Measurements from ENCODE around the gene ELAVL4.

Gene ELAVL4

DNA sequence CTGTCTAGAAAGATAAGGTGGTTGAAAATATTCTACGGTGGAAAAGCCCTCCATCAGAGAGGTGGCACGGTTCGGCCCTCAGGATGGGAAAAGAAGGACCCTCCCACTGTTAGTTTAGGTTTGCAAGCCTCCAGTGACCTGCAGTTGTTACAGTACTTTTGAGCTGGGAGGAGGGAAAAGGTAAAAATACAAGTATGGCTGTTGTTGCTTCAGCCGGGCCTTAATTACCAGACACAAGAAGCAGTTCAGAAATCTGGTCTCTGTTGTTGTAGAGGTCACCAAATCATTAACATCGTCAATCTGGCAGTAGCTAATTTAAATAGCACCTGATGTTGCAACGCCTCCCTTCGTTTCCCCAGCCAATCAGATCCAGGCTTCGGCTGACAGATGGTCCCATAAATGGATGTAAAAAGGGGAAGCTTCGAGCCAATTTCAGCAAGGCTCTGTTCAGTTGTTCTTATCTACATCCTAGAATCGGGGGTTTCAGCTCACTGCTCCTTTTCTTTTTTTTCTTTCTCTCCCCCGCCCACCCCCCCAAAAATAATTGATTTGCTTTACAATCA is at the start of gene ELAVL4:
TSS of gene ELAVL4 (plus strand) at position 424 of the 563 bp plus-strand sequence. CDS start 270 bp downstream, outside the sequence.
- DNase-seq (ENCODE audit: low read depth): no peak

DNA sequence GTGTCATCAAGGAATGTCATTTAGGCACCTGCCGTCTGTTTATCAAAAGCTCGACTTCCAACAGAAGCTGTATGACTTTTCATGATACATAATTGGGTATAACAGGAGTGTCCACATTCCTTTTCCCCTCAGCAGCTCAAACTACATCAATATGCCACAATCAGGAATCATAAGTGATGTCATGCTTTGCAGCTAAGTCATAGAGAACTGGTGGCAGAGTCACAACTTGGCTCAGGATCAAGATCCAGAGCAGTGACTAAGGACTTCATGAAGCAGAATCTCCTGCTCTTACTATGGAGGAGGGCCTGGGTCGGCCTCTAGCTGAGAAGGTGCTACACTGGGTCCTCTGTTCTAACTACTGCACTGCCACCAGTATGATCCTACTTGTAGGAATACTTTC is 48.4 kb upstream of the ELAVL4 start:
- no peak for DNase-seq (ENCODE audit: low read depth)

DNA sequence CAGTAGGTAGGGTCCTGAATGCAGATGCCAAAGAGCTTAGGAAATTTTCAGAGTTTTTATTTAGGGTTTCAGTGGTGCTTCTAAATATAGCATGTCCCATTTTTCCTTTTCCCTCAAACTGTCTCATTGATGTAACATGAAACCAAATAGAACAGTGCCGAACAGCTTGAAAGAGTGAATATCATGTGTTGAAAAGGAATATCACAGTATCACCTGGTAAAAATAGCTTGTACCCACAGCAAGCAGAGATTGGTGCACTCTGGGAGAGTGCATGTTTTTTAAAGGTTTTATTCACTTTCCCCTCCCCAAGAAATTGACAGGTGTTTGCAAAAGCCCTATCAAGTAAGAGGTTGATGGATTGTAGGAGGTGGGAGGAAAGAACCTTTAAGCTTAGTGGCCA is 41.9 kb upstream of the ELAVL4 start:
- no peak for DNase-seq (ENCODE audit: low read depth)

DNA sequence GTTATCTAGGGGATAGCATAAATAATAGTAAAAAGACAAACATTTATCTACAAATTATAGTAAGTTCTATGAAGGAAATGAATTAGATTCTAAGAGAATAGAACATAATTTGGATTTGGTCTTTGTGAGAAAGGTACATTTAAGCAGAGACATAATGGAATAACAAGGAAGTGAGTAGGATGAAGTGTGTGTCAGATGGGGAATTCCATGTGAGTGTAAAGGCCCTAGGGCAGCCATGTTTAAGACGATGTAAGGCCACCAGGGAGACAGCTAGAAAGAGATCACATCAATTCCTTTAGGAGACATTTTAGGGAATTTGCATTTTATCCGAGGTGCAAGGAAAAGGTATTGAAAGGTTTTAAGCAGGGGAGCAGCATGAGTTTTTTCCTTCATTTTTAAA is 33.8 kb upstream of the ELAVL4 start:
- no peak for DNase-seq (ENCODE audit: low read depth)

DNA sequence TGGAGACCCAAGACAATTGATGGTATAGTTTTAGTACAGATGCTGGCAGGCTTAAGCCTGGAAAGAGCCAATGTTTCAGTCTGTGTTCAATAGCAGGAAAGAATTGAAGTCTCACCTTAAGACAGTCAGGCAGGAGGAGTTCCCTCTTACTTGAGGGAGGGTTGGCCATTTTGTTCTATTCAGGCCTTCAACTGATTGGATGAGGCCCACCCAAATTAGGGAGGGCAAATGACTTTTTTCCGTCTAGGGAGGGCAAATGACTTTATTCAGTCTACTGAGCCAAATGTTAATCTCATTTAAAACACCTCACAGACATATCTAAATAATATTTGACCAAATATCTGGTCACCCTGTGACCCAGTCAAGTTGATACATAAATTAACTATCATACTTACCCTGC is 31.4 kb upstream of the ELAVL4 start:
- no peak for DNase-seq (ENCODE audit: low read depth)

DNA sequence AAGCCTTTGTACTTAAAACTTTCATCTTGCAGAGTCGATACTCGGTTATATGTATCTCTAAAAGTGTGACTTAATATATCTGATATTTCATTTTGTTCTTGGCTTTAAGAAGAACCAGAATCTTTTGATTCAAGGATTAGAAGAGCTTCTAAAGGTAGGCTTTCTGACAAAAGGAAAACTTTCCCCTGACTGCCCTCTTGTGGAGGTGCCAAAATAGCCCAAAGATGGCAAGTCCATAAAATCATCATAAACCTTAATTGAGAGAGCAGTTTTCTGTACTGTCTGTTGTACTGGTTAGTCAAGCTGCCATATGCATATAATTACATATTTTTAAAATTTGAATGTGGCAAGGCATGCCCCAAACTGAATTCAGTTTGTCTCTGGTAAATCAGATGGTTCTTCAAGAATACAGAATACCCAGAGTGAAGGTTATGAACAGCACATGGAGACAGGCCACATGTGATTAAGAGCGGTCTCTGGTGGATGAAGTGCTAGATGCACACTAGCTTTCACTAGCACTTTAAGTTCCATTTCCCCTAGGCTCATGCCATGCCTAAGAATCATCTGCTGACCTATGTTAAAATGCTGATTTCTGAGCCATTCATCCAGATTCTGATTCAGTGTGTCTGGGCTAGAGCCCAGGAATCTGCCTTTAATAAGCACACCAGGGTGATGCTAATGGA is 27.7 kb upstream of the ELAVL4 start:
- DNase-seq (ENCODE audit: low read depth): no peak

DNA sequence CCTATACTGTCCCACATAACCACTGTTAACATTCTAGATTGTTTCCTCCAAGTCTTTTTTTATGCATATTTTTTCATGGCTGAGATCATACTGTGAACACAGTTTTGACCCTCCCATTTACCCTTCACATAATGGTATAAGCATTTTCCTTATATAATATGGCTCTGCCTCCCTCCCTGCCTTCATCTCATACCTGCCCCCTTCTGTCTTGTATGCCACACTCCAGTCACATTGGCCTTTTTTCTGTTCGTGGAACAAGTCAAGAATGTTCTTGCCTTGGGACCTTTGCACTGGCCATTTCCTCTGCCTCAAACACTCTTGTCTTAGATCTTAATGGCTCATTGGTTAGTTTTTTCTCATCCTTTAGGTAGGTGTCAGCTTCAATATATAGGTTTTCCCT is 24.3 kb upstream of the ELAVL4 start:
- DNase-seq (ENCODE audit: low read depth): no peak

DNA sequence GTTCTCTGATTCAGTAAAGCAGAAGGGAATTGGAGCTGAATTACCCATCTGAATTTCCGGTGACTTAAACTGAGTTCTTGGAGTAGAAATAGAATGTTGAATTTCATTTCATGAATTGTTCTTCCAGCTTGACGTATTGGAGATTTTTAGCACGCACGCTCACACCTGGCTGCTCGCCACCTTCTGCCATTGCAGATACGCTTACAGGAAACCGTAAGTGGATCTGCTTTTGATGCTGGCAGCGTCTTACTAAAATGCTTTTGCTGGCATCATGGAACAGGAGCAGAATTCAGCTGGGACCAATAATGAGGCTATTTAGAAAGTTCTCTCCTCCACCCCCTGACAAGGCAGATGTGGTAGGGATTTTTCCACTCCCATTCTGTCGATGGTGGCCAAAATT is 17.7 kb upstream of the ELAVL4 start:
- no peak for DNase-seq (ENCODE audit: low read depth)

DNA sequence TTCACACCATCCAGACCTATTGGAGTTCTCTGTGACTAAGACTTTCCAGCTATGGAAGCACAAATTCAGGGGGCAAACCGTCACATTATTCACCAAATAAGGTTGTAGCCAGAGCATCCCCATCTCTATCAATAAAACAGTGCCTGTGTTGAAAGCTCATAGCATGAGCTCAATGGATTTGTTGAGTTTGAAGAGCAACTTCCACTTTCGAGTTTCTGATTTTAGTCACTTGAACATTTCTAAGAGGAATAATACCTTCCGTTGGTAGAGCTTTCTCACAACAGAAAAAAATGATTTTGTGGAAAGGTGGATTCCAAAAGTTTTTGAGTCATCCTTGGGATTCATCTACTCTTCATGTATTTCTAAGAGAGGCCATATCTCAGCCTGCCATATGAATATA is 13.0 kb upstream of the ELAVL4 start:
- DNase-seq (ENCODE audit: low read depth): no peak

DNA sequence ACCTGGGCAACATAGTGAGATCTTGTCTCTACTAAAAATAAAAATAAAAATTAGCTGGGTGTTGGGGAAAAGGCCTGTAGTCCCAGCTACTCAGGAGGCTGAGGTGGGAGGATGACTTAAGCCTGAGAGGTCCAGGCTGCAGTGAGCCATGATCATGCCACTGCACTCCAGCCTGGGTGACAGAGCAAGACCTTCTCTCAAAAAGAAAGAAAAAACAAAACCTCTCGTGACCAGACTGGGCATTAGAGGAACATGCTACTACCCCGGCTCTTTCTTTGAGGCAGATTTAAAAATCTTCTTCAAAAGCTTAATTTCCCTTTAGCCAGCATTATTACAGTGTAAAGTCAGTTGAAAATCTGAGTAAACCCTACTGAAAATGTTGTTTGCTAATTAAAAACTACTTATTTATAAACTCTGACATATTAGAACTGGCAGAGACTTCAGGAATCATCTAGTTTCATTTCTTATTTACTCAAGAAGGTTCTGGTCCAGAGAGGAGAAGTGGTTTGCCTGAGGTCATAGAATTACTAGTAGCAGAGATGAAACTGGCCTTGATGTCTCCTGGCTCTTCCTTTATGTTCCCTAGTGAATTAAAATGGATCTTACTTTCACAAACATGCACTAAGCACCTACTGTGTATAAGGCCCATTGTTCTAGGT is 11.6 kb upstream of the ELAVL4 start:
- DNase-seq (ENCODE audit: low read depth): no peak

DNA sequence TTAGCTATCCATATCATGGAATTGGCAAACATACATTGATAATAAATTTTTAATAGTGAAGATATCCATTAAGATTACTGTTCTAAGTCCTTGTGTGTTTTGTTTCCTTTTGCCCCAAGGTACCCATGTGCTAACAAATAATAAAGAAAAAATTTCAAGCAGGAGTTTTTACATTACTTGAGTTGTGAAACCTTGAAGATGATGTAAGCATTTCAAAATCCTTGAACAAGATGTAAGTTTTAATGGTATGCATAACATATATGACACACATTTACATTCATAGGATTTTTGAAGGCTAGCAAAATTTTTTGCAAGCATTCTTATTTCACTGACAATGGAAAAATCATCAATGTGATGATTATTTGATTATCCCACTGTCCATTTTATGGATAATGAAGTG is 10.9 kb upstream of the ELAVL4 start:
- DNase-seq (ENCODE audit: low read depth): no peak

DNA sequence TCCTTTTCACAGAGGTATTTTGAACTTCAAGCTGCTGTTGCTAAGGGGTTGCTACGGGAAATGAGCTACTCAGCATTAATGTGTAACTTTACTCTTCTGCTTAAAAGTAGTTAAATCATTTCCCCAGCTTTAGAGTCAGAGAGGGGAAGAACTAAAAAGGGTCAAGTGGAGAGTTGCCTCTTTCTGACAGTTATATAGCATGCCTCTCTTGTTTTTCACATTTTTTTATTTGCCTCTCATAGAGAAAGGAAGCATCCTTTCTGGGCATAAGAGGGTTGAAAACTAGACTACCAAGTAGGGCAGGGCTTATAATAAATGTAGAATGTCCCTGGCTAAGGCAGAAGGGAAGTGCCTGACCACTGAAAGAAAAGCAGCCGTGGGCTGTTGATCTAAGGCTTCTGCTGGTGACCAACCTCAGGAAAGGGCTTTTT is 10.1 kb upstream of the ELAVL4 start:
- DNase-seq (ENCODE audit: low read depth): no peak

DNA sequence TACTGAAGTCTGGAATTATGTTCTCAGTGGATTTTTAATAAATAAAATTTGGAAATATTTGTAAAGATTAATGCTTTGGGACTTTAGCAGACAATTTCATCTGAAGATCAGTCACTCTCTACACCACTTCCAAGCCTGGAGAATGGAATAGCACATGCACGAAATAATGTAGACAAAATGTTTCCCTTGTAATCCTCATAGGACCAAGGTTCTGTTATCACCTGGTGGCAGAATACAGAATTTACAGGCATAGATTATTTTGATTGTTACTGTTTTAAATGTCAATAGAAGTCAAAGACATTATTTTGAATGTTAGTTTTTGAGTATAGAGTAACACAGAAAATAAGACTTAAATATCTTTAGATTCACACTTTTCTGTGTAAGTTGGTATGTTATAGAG is 9.1 kb upstream of the ELAVL4 start:
- no peak for DNase-seq (ENCODE audit: low read depth)

DNA sequence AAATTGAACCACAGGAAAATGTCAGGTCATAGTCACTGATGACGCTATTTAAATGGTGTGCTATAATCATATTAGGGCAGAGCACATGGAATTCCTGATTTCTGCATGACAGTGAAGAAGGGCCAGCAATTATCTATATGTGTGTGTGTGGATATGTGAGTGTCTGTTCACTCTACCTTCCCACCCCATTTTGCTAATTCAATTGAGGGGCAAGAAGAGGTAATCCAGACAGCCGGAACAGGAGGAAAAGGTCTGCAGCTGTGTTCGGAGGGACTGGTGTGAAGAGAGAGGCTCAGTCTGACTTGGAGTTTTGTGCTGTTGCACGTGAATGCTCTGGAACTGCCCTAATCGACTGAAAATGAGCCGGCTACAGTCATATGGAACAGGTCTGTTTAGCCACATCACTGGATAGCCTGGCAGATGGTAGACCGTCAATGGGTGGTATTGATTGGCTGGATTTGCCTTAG is 5.1 kb upstream of the ELAVL4 start:
- no peak for DNase-seq (ENCODE audit: low read depth)

DNA sequence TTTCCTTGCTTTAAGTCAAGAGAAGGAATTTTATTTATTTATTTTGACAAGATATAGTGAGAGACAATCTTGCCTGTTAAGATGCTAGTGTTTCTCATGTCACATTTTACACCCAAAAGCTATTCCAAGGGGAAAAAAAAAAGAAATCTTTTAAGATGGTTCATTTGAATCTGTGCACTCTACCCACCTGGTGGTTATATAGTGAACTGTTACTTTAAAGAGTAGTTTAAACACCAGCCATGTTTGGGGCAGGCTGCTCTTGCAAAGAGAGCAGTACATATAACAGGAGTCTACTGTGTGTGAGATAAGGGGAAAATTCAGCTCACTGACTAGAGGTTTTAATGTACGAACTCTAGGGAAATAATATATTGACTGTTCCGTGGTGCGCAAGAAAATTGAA is 3.3 kb upstream of the ELAVL4 start:
- DNase-seq (ENCODE audit: low read depth): no peak

DNA sequence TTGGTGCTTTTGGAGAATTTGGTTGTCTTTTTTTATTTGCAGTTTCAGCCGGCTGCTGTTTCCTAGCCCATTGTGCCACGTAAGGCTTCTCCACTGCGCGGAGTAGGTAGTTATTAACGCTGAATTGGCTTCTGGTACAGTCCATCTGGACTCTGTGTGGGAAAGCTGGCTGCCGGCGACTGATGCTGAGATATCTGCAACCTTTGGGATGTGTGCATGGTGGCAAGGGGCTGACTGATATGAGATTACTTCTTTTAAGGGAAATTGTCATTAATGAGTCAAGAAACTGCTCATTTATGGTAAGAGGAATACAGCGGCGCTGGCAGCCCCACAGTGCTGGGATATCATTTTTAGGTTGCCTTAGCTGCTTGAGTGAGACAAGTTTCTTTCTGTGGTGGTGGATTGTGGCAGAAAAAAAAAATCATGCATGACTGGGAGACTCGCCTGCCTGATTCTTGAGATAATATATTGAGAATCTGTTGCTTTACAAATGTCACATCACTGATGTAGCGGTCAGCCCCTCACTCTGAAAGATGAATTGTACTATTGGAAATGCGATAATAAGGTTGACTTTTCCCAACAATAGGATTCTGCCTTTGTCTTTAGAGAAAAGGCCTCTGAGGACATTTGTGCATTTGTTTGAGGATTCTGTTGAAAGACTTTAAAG is 2.5 kb upstream of the ELAVL4 start:
- DNase-seq (ENCODE audit: low read depth): no peak

DNA sequence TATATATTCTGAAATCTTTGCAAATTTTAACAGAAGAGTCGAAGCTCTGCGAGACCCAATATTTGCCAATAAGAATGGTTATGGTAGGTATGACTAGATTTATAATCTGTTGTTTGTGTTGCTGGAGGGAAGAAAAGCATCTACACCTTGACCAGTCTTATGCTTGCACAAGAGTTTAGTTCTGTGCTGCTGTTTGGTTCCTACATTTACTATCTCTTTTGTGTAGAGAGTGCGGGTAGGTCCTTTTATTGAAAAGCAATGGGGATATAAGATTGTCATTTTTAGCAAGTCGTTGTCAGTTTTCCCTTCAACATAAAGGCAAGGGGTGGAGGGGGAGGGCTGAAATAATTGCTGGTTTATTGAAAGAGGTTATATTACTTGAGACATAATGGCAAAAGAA is 396 bp downstream of the ELAVL4 start:
- DNase-seq (ENCODE audit: low read depth): no peak

DNA sequence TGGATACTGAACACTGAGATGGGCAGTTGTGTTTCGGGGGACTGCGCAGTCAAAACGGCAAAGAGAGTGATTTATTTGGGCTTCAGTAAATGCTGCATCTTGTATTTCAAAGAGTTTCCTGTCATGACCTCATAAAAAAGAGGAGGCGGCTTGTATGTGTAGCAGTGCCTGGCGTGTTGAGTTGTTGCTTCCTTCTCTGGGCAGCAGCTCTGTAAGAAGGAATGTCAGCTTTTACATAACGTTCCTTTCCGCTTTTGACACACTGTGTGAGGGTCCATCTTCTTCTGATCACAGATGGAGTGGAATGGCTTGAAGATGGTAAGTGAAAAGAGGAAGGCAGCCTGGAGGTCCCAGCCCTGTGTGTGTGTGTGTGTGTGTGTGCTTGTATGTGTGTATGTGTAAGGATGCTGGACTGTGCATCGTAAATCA is 941 bp downstream of the ELAVL4 start:
- no peak for DNase-seq (ENCODE audit: low read depth)

DNA sequence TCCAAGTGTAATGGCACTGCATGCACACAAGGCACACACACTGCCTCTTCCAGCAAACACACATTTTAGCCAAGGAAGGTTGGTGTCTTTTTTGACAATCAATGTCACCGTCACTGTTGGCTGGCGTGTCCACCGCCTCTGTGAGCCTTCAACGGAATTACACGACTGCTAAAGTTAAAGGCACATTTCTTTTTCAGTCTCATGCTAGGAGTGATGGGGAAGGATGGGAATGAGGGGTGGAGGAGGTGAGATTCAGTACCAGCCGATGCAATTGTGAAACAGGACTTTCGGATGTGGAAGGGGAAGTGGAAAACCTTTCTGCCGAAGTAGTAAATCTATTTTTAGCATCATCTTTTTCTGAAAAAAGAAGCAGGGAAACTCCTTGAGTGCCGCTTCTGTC is 1.4 kb downstream of the ELAVL4 start:
- no peak for DNase-seq (ENCODE audit: low read depth)

DNA sequence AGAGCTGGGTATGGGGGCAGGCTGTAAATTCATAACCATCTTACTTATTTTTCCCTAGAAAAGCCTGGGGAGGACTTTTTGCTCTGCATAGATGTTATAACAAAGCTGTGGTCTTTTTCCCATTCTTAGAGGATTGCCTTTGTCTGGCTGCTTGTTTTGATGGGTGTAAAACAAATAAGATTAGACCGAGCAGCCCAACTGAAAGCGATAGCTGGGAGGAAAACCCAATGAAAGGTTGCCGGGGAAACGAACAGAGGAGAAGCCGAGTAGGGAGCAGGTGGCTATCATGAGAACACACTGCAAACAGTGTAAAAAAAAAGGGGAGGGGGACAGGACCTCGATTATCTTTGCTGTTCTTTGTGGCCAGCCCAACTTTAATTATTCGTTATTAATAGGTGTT is 1.9 kb downstream of the ELAVL4 start:
- DNase-seq (ENCODE audit: low read depth): no peak

DNA sequence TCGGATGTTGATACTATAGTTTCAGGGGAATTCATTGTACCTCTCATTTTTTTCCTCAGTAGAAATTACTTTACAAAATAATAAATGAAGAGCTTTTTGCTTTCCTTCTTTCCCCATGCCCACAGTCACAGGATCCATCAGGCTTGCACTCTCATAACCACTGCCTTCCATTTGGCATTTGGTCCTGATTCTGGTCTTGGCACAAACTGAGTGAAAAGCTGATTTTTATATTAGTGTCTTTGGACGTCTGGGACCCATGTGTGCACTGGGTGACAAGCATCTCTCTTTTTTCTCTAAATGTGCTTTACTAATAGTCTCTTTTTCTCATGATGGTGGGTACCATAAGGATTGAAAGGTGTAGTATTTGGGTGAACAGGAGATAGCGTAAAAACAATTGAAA is 2.8 kb downstream of the ELAVL4 start:
- no peak for DNase-seq (ENCODE audit: low read depth)

DNA sequence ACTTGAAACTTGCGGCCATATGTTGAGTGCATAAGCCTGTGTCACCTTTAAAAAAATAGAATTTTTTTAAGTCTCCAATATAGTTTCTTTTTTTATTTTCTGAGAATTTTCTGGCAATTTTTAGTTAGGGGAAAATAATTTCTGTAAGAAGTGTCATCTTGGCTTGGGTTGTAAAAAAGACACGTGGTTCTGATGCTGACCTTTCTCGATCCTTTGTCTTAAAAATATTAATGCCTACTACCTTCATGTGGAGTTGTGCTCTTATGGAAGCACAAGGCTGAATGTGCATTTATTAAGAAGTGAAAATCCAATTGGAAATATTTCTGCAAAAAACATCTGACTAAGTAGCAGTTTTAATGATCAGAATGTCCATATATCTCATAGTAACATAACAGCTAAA is 3.5 kb downstream of the ELAVL4 start:
- DNase-seq (ENCODE audit: low read depth): no peak

DNA sequence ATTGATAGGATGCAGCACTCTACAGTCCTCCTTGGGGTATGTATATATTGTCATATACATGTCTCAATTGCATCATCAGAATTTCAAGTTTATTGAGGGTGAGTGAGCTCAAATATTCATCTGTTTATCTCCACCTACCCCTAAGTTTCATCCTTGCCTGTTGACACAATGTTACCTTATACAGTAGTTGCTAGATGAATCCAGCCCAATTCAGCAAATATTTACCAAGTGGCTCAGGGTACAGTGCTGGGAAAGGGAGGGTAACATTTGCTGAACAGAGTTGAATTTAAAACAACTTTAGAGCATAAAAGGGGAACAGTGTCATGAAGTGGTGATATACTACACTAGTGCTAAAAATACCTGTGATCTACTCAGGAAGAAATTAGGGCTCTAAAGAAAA is 14.4 kb downstream of the ELAVL4 start:
- DNase-seq (ENCODE audit: low read depth): no peak

Measured in ELR (cell line).